ENCODE data around the gene DYRK1B.
"Not testable (repeated sequence)": the region's sequence is repeated elsewhere in the genome, so short reads cannot be mapped to it uniquely, and the experiment has no call there.

GRCh38 chr19:39878866-39879265 is 44.9 kb upstream of the DYRK1B start:
- TF ChIP-seq GATA2 (CRISPR knock-in tag; IDR thresholded peaks at IDR 0.05); MAX (IDR thresholded peaks at IDR 0.05; ENCODE audit: low read depth); EP300 (IDR thresholded peaks at IDR 0.05; ENCODE audit: borderline replicate concordance in 1 of 2, low read depth in 1 of 2, low read length in 1 of 2); CTCF (IDR thresholded peaks at IDR 0.05); RCOR1 (IDR thresholded peaks at IDR 0.05; ENCODE audit: low read length); ELF1 (IDR thresholded peaks at IDR 0.05); FOXJ3 (CRISPR knock-in tag; IDR thresholded peaks at IDR 0.05): not testable (repeated sequence)
- TF ChIP-seq, protein P1, sequence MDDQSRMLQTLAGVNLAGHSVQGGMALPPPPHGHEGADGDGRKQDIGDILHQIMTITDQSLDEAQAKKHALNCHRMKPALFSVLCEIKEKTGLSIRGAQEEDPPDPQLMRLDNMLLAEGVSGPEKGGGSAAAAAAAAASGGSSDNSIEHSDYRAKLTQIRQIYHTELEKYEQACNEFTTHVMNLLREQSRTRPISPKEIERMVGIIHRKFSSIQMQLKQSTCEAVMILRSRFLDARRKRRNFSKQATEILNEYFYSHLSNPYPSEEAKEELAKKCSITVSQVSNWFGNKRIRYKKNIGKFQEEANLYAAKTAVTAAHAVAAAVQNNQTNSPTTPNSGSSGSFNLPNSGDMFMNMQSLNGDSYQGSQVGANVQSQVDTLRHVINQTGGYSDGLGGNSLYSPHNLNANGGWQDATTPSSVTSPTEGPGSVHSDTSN (IDR thresholded peaks at IDR 0.05) = not testable (repeated sequence)

All from SK-N-SH (cell line).